ENCODE data around the gene TP53TG3B. TPM values are rescaled to one million over a fixed set of nuclear protein-coding genes. Genes with fewer than 3 reads are reported as not detected.

Gene TP53TG3B
- total RNA-seq, 1 experiment from 2014 or later: 0.18 TPM

Other genes starting within 250 kb of the TP53TG3B start
- not detected for gene TP53TG3C, start 166.6 kb upstream of the TP53TG3B start, total RNA-seq (2021; ENCODE audit: unreplicated experiment)
- gene TP53TG3E, start 56.5 kb upstream of the TP53TG3B start, total RNA-seq (2021; ENCODE audit: unreplicated experiment): not detected
- 0.54 TPM for gene TP53TG3F, start 98.8 kb downstream of the TP53TG3B start, total RNA-seq (2021; ENCODE audit: unreplicated experiment)

Data from Panc1 (cell line).